Activated T-cell treated with anti-CD3 and anti-CD28 coated beads for 24 hours (primary cell): ENCODE measurements around the gene GPR55.

Experiments
- DNase-seq: peaks from one replicate; pipeline ENCODE4 v3.0.0-alpha.2; 2020; ENCODE audit warnings: low read depth

GPR55 gene

GRCh38 chr2:230919240-230919639, 5.8 kb downstream of the GPR55 start:
- DNase-seq, result no peak

- DNase-seq, result no peak
These were observed 8.8 kb downstream of the GPR55 start for GRCh38 chr2:230916218-230916617.

GRCh38 chr2:230915319-230915718, 9.7 kb downstream of the GPR55 start:
- DNase-seq, result no peak

- no peak for DNase-seq
These were observed 10.2 kb downstream of the GPR55 start for GRCh38 chr2:230914886-230915285.

- DNase-seq, result no peak
These were observed 11.5 kb downstream of the GPR55 start for GRCh38 chr2:230913406-230914143.

- no peak for DNase-seq
These were observed 12.3 kb downstream of the GPR55 start for GRCh38 chr2:230912724-230913123.

- DNase-seq, result no peak
These were observed 13.0 kb downstream of the GPR55 start for GRCh38 chr2:230912046-230912445.

- DNase-seq, result no peak
These were observed 14.4 kb downstream of the GPR55 start for GRCh38 chr2:230910546-230911177.

- no peak for DNase-seq
These were observed 15.0 kb downstream of the GPR55 start for GRCh38 chr2:230909841-230910545.

- peak; percentile 72 for DNase-seq
These were observed 16.3 kb downstream of the GPR55 start for GRCh38 chr2:230908595-230909191.

GRCh38 chr2:230908092-230908594, 16.9 kb downstream of the GPR55 start:
- DNase-seq, result no peak

GRCh38 chr2:230907361-230908091, 17.5 kb downstream of the GPR55 start:
- DNase-seq, result no peak

GRCh38 chr2:230906471-230907230, 18.4 kb downstream of the GPR55 start:
- no peak for DNase-seq

GRCh38 chr2:230905448-230906421, 19.3 kb downstream of the GPR55 start:
- peak; percentile 88 for DNase-seq

GRCh38 chr2:230904856-230905447, 20.1 kb downstream of the GPR55 start:
- DNase-seq, result no peak

GRCh38 chr2:230903231-230904150, 21.6 kb downstream of the GPR55 start:
- no peak for DNase-seq

- DNase-seq, result peak; percentile 55
These were observed 22.7 kb downstream of the GPR55 start for GRCh38 chr2:230902180-230902899.

- no peak for DNase-seq
These were observed 24.0 kb downstream of the GPR55 start for GRCh38 chr2:230901006-230901405.
